HFF-Myc (cell line): ENCODE results near the gene GATB.

ENCODE experiments used
- DNase-seq: peaks from one replicate; pipeline ENCODE4 v3.0.0-alpha.2; 2011; ENCODE audit warnings: low read depth; ENCODE audit errors: extremely low read depth
- H3K4me3 ChIP-seq: replicated peaks from 2 replicates; pipeline ENCODE4 v1.5.1; 2011; ENCODE audit warnings: low read depth, mild to moderate bottlenecking, control low read depth, low read length
- CTCF ChIP-seq: IDR thresholded peaks from 2 replicates; pipeline ENCODE4 v1.5.1; 2012; ENCODE audit warnings: mild to moderate bottlenecking, low read depth, low read length, control low read depth; ENCODE audit errors: missing control alignments

The GATB gene

GRCh38 chr4:151798678-151799416 is 38.0 kb upstream of the GATB start:
- no peak for DNase-seq
- H3K4me3 ChIP-seq = no peak overlapping the region
- TF ChIP-seq CTCF = no peak

- no peak overlapping the region for H3K4me3 ChIP-seq
- no peak for TF ChIP-seq CTCF
- DNase-seq = no peak
Observed at GRCh38 chr4:151797853-151798252, 37.0 kb upstream of the GATB start.

- H3K4me3 ChIP-seq = no peak overlapping the region
- no peak for TF ChIP-seq CTCF
- DNase-seq = no peak
Observed at GRCh38 chr4:151797131-151797530, 36.3 kb upstream of the GATB start.

- TF ChIP-seq CTCF = no peak
- no peak for DNase-seq
- no peak overlapping the region for H3K4me3 ChIP-seq
Observed at GRCh38 chr4:151796106-151796505, 35.3 kb upstream of the GATB start.

GRCh38 chr4:151792995-151793394 is 32.2 kb upstream of the GATB start:
- TF ChIP-seq CTCF = no peak
- H3K4me3 ChIP-seq = no peak overlapping the region

GRCh38 chr4:151792530-151792929 is 31.7 kb upstream of the GATB start:
- H3K4me3 ChIP-seq = no peak overlapping the region
- no peak for TF ChIP-seq CTCF
- no peak for DNase-seq

More at GRCh38 chr4:151792995-151793394, 32.2 kb upstream of the GATB start:
- DNase-seq = no peak

- DNase-seq = no peak
- TF ChIP-seq CTCF = no peak
- no peak overlapping the region for H3K4me3 ChIP-seq
Observed at GRCh38 chr4:151788021-151788420, 27.2 kb upstream of the GATB start.
